Keratinocyte (primary cell): ENCODE measurements around the gene SWAP70.

Experiments
- CTCF ChIP-seq, 3 experiments: IDR thresholded peaks in 1 of 3; conservative IDR thresholded peaks in 1 of 3; optimal IDR thresholded peaks in 1 of 3; 2 replicates in 2 of 3; 3 replicates in 1 of 3; pipeline versions ENCODE3 to v1.5.1; 2011; ENCODE audit warnings: low read length in 3 of 3, mild to moderate bottlenecking in 3 of 3, moderate library complexity in 2 of 3, control low read depth in 1 of 3, inconsistent platforms in 1 of 3; ENCODE audit not compliant: insufficient read depth in 2 of 3; ENCODE audit errors: extremely low read depth in 1 of 3
- EZH2 ChIP-seq: IDR thresholded peaks from one replicate; pipeline ENCODE4 v1.6.1; 2012; ENCODE audit warnings: inconsistent platforms, mild to moderate bottlenecking, low read length, moderate library complexity

GRCh38 chr11:9774109-9774508 lies 110.2 kb downstream of the SWAP70 start:
- no peak for TF ChIP-seq CTCF (optimal IDR thresholded peaks at IDR 0.05 in 1 of 3, IDR thresholded peaks at IDR 0.05 in 1 of 3, conservative IDR thresholded peaks at IDR 0.05 in 1 of 3; ENCODE audit: extremely low read depth in 1 of 3, insufficient read depth in 2 of 3, low read length in 3 of 3)
- no peak for TF ChIP-seq EZH2
